Measurements from ENCODE around the gene IL32.

Gene IL32

DNA sequence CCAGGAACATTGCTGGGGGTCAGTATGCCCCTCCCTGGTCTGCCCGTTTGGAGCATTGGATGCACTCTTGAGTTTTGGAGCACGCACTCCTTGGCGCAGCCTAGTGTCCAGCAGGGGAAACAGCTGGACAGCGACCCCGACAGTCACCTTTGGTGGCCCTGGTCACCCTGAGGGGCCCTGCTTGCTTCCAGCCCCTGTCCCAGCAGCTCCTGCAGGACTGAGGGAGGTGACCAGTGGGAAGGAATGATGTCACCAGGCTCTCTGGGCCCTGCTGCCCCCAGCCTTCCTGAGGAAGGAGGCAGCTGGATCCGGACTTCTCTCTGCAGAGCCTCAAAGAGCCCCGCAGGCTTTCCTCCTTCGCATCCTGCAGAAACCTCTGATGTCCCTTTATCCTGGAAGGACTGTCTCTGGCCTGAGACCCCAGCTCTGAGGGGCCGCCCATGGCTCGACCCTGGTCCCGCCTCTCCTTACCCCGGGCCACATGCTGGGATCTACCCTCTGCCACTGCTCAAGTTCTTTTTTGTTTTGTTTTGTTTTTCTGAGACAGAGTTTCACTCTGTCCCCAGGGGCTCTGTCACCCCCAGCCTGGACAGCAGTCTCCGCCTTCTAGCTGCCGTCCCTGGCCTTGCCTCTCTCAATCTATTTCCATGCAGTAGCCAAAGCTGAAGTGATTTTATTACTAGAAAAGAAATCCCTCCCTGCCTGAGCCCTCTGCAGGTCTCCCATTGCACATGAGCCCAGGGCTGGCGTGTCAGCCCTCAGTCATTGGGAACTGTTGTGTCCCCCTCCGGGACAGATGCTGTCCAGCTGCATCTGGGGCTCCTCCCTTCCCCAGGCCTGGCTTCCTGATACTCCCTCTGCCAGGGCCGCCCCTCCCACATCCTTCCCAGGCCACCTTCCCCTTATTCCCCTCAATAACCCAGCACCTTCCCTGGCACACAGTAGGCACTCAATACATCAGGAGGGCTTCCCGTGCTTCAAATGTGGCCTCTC lies 22.1 kb downstream of the IL32 start:
- TF ChIP-seq JUND (IDR thresholded peaks at IDR 0.05; ENCODE audit: low read depth) = no peak
- DNase-seq (ENCODE audit: low read depth in 1 of 2, low spot score in 1 of 2) = no peak
- in situ Hi-C loops (cut with HindIII; ENCODE audit: low pct_unique_long_range_greater_than_20kb, low sequenced_read_pairs) = no loop called here

DNA sequence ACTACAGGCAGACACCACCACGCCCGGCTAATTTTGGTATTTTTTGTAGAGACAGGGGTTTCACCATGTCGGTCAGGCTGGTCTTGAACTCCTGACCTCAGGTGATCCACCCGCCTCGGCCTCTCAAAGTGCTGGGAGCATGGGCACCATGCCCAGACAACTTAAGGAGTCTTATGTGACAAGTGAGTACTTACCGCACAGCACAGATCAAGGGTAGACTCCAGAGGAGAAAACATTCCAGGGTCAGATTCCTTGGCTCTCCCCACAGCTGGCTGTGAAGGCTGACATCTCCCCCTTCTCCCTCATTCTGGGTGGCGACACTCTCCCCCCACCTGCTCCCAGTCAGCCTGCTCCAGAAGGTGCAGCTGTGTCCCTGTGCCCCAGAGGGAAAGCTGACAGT lies 23.0 kb downstream of the IL32 start:
- no peak for DNase-seq (ENCODE audit: low read depth in 1 of 2, low spot score in 1 of 2)
- in situ Hi-C loops (cut with HindIII; ENCODE audit: low pct_unique_long_range_greater_than_20kb, low sequenced_read_pairs) = no loop called here

DNA sequence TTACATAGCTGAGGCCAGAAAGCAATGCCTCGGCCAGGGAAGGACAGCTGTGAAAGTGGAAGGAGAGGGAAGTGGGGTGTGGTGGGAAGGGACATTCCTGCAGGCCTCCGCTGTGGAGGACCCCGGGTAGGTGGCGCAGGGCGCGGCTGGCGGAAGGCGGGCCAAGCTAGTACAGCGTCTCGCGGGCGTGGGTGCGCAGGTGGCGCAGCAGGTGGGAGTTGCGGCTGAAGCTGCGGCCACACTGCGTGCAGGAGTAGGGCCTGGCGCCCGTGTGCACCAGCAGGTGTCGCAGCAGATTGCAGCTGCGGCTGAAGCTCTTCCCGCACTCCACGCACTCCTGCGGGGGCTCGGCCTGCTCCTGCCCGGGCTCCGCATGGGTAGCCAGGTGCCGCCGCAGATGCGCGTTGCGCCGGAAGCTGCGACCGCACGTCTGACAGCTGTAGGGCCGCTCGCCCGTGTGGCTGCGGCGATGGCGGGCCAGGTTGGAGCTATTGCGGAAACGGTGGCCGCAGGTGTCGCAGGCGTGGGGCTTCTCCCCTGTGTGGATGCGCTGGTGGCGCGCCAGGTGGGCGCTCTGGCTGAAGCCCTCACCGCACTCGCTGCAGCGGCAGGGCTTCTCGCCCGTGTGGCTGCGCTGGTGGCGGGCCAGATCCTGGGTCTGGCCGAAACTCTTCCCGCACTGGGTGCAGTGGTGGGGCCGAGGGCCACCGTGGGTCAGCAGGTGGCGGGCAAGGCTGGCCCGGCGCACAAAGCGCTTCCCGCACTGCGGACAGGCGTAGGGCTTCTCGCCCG lies 23.7 kb downstream of the IL32 start:
- no peak for DNase-seq (ENCODE audit: low read depth in 1 of 2, low spot score in 1 of 2)
- no peak for TF ChIP-seq JUND (IDR thresholded peaks at IDR 0.05; ENCODE audit: low read depth)
- in situ Hi-C loops (cut with HindIII; ENCODE audit: low pct_unique_long_range_greater_than_20kb, low sequenced_read_pairs) = no loop called here

More for the DNA sequence above, 23.0 kb downstream of the IL32 start:
- no peak for TF ChIP-seq JUND (IDR thresholded peaks at IDR 0.05; ENCODE audit: low read depth)

DNA sequence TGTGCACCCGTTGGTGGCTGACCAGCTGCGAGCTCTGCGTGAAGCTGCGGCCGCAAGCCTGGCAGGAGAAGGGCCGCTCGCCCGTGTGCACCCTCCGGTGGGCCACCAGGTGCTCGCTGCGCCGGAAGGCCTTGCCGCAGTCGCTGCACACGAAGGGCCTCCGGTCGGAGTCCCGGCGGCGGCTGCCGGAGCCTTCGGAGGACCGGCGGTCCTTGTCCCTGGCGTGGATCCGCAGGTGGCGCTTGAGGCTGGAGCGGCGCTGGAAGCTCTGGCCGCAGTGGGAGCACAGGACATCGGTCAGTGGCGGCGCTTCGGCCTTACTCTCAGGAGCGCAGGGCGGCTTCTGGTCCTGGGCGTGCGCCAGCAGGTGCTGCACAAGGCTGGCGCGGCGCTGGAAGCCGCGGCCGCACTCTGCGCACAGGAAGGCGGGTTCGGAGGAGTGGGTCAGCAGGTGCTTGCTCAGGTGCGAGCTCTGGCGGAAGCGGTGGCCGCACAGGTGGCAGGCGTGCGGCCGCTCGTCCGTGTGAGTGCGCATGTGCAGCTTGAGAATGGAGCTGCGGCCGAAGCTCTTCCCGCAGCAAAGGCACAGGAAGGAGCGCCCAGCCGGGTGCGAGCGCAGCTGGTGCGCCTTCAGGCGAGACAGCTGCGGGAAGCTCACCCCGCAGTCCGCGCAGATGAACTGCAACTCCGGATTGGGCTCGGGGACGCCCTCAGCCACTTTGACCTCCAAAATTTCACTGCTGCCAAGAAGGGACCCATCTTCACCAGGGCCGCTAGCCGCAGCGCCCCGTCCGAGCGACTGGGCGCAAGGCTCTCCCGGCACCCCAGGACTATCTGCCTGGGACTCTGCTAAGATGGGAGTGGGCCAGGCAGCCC lies 24.5 kb downstream of the IL32 start:
- in situ Hi-C loops (cut with HindIII; ENCODE audit: low pct_unique_long_range_greater_than_20kb, low sequenced_read_pairs) = no loop called here
- DNase-seq (ENCODE audit: low read depth in 1 of 2, low spot score in 1 of 2) = no peak
- no peak for TF ChIP-seq JUND (IDR thresholded peaks at IDR 0.05; ENCODE audit: low read depth)

DNA sequence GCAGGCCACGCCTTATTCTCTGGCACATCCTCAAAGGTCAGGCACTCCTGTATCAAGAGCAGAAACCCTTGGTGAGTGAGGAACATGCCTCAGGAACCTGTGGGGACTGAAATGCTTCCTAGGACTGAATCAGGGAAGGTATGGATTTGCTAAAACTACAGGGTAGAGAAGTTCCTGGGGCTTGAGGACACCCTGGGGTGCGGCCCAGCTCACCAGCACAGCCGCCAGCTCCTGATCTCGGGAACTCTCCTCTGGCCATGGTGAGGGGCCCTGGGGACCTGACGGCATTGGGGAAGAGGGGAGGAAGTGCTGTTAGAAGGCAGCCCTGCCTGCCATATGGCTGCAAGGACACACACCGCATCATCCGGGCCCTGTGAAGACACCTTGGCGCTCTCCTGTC lies 26.1 kb downstream of the IL32 start:
- DNase-seq (ENCODE audit: low read depth in 1 of 2, low spot score in 1 of 2) = no peak
- no peak for TF ChIP-seq JUND (IDR thresholded peaks at IDR 0.05; ENCODE audit: low read depth)
- in situ Hi-C loops (cut with HindIII; ENCODE audit: low pct_unique_long_range_greater_than_20kb, low sequenced_read_pairs) = no loop called here

DNA sequence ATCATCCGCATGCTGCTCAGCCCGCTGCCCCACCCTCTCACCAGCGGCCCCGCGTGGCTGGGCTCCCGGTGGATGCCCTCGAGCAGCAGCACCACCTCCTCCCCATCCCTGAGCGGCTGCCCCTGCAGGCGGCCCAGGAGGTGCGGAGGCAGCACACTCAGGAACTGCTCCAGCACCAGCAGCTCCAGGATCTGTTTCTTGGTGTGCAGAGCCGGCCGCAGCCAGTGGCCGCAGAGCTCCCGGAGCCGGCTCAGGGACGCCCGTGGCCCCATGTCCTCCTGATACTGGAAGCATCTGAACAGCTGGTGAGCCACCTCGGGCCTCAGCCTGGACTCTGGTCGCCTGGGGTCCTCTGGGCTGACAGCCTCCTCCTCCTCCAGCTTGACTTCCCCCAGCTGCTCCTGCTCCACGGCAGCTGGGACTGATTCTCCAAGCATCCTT lies 27.1 kb downstream of the IL32 start:
- in situ Hi-C loops (cut with HindIII; ENCODE audit: low pct_unique_long_range_greater_than_20kb, low sequenced_read_pairs) = no loop called here
- no peak for DNase-seq (ENCODE audit: low read depth in 1 of 2, low spot score in 1 of 2)
- no peak for TF ChIP-seq JUND (IDR thresholded peaks at IDR 0.05; ENCODE audit: low read depth)

DNA sequence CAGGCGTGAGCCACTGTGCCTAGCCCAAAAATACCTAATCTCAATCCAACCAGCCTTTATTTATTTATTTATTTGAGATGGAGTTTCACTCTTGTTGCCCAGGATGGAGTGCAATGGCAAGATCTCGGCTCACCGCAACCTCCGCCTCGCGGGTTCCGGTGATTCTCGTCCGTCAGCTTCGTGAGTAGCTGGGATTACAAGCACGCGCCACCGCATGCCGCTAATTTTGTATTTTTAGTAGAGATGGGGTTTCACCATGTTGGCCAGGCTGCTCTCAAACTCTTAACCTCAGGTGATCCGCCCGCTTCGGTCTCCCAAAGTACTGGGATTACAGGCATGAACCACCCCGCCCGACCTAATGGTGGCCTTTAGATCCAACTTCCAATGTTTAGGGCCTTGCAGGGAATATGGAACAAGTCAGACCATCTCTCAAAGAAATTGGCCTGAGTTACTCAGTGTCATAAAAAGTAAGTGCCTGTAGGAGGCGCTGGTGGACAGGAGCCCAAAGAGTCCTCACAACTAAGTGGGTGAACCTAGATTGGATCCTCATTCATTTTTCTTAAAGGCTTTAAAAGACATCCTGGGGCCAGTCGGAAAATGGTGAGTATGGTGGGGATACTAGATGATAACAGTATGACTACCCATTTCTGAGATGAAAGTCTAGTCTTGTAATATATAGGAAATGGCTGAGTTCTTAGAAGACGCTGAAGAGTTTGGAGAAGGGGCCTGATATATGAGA lies 29.0 kb downstream of the IL32 start:
- no peak for TF ChIP-seq JUND (IDR thresholded peaks at IDR 0.05; ENCODE audit: low read depth)
- in situ Hi-C loops (cut with HindIII; ENCODE audit: low pct_unique_long_range_greater_than_20kb, low sequenced_read_pairs) = no loop called here
- DNase-seq (ENCODE audit: low read depth in 1 of 2, low spot score in 1 of 2) = peak in 1 of 2 experiments; percentile 73

DNA sequence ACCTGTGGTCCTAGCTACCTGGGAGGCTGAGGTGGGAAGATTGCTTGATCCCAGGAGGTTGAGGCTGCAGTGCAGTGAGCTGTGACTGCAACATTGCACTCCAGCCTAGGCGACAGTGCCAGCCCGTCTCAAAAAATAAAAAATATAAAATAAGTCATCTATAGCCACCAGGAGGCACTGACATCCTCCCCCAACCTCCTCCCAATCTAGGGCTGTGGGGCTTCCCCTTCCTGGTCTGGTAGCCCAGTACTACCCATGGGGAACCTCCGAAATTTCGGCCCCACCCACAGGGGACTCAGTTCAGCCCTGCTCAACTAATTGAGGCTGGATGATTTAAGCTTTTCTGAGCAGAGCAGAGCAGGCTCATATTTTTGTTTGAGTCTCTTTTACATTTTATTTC lies 30.4 kb downstream of the IL32 start:
- no peak for TF ChIP-seq JUND (IDR thresholded peaks at IDR 0.05; ENCODE audit: low read depth)
- in situ Hi-C loops (cut with HindIII; ENCODE audit: low pct_unique_long_range_greater_than_20kb, low sequenced_read_pairs) = no loop called here
- no peak for DNase-seq (ENCODE audit: low read depth in 1 of 2, low spot score in 1 of 2)

DNA sequence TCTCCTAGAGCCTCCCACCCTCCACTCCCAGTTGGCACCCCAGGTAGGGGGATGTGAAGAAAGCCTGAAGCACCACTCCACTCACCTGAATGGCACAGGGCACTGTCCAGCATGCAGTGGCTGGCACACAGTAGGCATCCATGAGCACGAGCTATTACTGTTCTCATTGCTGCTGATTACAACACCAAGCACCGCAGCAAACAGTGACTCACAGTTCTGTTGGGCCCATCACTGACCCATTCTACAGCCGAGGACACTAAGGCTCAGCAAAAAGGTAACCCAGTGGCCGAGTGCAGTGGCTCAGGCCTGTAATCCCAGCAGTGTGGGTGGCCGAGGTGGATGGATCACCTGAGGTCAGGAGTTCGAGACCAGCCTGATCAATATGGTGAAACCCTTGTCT lies 30.9 kb downstream of the IL32 start:
- in situ Hi-C loops (cut with HindIII; ENCODE audit: low pct_unique_long_range_greater_than_20kb, low sequenced_read_pairs) = no loop called here
- DNase-seq (ENCODE audit: low read depth in 1 of 2, low spot score in 1 of 2) = no peak
- TF ChIP-seq JUND (IDR thresholded peaks at IDR 0.05; ENCODE audit: low read depth) = no peak

DNA sequence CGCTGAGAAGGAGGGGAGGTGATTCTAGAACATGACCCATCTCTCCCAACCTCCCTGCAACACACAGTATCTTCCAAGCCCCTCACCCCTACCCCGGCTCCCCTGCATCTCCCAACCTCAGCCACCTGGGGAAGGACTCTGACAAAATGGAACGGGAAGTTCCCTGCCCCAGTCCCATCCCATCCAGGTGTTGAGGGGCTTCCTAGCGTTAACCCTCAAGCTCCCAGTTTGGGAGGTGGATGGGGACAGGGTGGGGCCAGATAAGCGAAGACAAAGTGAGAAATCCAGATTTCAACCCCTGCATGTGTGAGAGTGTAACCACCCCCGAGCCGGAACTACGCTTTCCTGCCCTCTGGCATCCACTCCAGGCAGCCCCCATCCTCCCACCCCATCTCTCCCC lies 31.8 kb downstream of the IL32 start:
- TF ChIP-seq JUND (IDR thresholded peaks at IDR 0.05; ENCODE audit: low read depth) = no peak
- DNase-seq (ENCODE audit: low read depth in 1 of 2, low spot score in 1 of 2) = no peak
- in situ Hi-C loops (cut with HindIII; ENCODE audit: low pct_unique_long_range_greater_than_20kb, low sequenced_read_pairs) = no loop called here

DNA sequence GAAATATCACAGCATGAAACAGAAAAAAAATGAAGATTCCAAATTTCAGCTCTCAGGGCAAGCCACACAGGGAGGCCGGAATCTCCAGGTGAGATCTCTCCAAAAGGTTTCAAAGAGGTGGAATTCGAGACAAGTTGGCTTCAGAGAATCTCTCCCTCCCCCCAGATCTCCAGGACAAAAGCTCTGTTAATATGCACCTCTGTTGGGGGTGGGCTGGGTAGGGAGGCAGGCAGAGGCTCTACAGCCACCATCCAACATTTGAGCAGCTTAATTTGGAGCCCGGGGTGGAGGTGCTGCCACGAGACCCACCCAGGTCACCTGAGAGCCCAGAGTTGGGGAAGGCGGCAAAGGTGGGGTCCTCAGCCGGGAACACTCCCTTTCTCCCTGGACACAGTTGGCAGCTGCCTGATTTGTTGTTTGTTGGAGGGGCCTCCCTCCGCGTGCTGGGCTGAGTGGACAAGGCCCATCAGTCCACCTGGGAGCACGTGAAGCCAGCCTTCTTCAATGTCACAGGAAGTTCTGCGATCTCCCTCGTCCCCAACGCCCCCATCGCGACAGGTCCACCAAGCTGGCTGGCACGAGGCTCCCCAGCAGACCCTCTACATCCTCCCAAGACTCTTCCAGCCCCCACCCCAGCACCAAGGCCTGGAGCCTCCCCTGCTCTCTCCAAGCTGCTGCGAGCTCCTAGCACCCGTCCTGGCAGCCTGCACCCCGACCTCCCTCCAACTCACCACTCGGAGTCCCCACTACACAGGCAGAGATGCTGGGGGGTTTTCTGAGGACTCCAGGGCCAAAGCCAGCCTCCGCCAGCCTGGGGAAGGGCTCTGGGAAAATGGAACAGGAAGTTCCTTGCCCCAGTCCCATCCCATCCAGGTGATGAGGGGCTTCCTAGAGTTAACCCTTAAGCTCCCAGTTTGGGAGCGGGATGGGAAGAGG lies 33.3 kb downstream of the IL32 start, which contains the start of gene ZSCAN10:
Gene ZSCAN10, minus strand, starts transcription at position 836 of the 936 bp plus-strand sequence. CDS start 6,357 bp downstream, outside the sequence.
- in situ Hi-C loops (cut with HindIII; ENCODE audit: low pct_unique_long_range_greater_than_20kb, low sequenced_read_pairs) = no loop called here
- DNase-seq (ENCODE audit: low read depth in 1 of 2, low spot score in 1 of 2) = no peak
- TF ChIP-seq JUND (IDR thresholded peaks at IDR 0.05; ENCODE audit: low read depth) = no peak
